ENCODE results near the gene ART1. TPM values are rescaled to one million over a fixed set of nuclear protein-coding genes. Genes with fewer than 3 reads are reported as not detected.

ART1 gene
- total RNA-seq, 1 donor from 2014 or later: not detected

DNA sequence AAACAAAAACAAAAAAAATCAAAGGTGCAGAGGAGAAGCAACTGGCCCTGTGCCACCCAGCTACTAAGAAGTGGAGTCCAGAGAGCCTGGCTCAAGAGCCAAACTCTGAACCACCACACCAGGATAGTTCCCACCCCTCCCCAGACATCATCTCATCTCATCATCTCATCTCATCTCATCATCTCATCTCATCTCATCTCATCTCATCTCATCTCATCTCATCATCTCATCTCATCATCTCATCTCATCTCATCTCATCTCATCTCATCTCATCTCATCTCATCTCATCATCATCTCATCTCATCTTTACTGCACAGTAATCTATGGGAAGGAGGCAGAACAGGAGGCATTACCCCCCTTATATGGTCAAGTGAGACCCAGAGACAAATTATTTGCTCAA is 17.9 kb downstream of the ART1 start:
- Histone ChIP-seq H4K20me1 (ENCODE audit: insufficient read depth, low read length) (no peaks in the 10 kb centered on the region), H3K27ac (ENCODE audit: low read depth, low read length) (no peak overlapping the region), H3K4me1 (ENCODE audit: insufficient read depth, low read length) (no peaks in the 10 kb centered on the region), H3K9ac (ENCODE audit: low read length) (no peak overlapping the region), H3K79me2 (ENCODE audit: insufficient read depth, low read length) (no peaks in the 10 kb centered on the region), H2AFZ (ENCODE audit: low read depth, low read length) (no peak overlapping the region), H3K27me3 (ENCODE audit: insufficient read depth, low read length) (no peaks in the 10 kb centered on the region), H3K4me3 (ENCODE audit: insufficient read depth, low read depth, low read length) (no peak overlapping the region), H3K36me3 (ENCODE audit: insufficient read depth, low read length) (no peaks in the 10 kb centered on the region), H3K4me2 (ENCODE audit: low read length) (no peak overlapping the region), H3K9me3 (ENCODE audit: insufficient read depth, low read depth, low read length) (no peaks in the 10 kb centered on the region)
- no peak for FAIRE-seq
- Mint-ChIP-seq H3K4me1 (ENCODE audit: low read depth, unreplicated experiment) (no peaks in the 10 kb centered on the region), H3K27me3 (ENCODE audit: low read depth, unreplicated experiment) (peaks cover 6% of the 10 kb centered on the region), H3K4me3 (ENCODE audit: unreplicated experiment) (no peak overlapping the region), H3K36me3 (ENCODE audit: low read depth, unreplicated experiment) (peaks cover 32% of the 10 kb centered on the region), H3K27ac (ENCODE audit: unreplicated experiment) (no peak overlapping the region), H3K9me3 (ENCODE audit: unreplicated experiment) (peaks cover 12% of the 10 kb centered on the region)
- TF ChIP-seq, protein P1, sequence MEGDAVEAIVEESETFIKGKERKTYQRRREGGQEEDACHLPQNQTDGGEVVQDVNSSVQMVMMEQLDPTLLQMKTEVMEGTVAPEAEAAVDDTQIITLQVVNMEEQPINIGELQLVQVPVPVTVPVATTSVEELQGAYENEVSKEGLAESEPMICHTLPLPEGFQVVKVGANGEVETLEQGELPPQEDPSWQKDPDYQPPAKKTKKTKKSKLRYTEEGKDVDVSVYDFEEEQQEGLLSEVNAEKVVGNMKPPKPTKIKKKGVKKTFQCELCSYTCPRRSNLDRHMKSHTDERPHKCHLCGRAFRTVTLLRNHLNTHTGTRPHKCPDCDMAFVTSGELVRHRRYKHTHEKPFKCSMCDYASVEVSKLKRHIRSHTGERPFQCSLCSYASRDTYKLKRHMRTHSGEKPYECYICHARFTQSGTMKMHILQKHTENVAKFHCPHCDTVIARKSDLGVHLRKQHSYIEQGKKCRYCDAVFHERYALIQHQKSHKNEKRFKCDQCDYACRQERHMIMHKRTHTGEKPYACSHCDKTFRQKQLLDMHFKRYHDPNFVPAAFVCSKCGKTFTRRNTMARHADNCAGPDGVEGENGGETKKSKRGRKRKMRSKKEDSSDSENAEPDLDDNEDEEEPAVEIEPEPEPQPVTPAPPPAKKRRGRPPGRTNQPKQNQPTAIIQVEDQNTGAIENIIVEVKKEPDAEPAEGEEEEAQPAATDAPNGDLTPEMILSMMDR (IDR thresholded peaks at IDR 0.05; ENCODE audit: insufficient read depth, low read depth, low read length): no peak
- TF ChIP-seq EZH2 (IDR thresholded peaks at IDR 0.05; ENCODE audit: insufficient read depth, low read length): no peak
- DNase-seq (ENCODE audit: low read depth): no peak

DNA sequence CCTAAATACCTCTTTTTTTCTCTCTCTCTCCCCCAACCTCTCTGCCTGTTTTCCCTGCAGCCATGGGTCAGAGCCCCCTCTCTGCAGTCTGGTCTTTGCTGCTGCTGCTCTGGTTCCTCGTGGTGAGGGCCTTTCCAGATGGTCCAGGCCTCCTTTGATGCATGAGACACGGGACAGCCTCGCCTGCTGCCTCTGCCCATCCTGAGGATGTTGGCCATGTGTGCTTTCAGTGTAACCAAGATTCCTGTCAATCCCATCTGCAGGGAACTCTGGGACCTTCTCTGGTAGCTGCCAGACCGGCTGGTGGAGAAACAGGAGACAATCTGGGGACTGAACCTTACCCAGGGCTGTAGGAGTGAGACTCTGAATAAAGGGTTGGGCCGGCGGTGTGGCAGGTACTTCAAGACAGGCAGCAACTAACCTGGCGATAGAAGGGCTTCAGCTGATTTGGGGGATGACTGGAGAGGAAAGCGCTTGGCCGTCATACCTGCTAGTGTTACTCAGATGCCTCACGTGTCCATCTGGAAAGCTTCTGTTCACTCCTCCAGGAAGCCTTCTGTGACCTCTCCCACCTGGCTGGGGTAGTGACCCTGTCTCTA is 19.2 kb downstream of the ART1 start:
- no peak for DNase-seq (ENCODE audit: low read depth)
- Histone ChIP-seq H2AFZ (ENCODE audit: low read depth, low read length) (no peak overlapping the region), H3K9me3 (ENCODE audit: insufficient read depth, low read depth, low read length) (no peaks in the 10 kb centered on the region), H3K79me2 (ENCODE audit: insufficient read depth, low read length) (no peaks in the 10 kb centered on the region), H4K20me1 (ENCODE audit: insufficient read depth, low read length) (no peaks in the 10 kb centered on the region), H3K27me3 (ENCODE audit: insufficient read depth, low read length) (no peaks in the 10 kb centered on the region), H3K9ac (ENCODE audit: low read length) (no peak overlapping the region), H3K4me2 (ENCODE audit: low read length) (no peak overlapping the region), H3K4me1 (ENCODE audit: insufficient read depth, low read length) (no peaks in the 10 kb centered on the region), H3K27ac (ENCODE audit: low read depth, low read length) (no peak overlapping the region), H3K4me3 (ENCODE audit: insufficient read depth, low read depth, low read length) (no peak overlapping the region), H3K36me3 (ENCODE audit: insufficient read depth, low read length) (no peaks in the 10 kb centered on the region)
- H3K4me3 Mint-ChIP-seq (ENCODE audit: unreplicated experiment): no peak overlapping the region
- H3K27ac Mint-ChIP-seq (ENCODE audit: unreplicated experiment): no peak overlapping the region
- FAIRE-seq: no peak
- H3K9me3 Mint-ChIP-seq (ENCODE audit: unreplicated experiment): peaks cover 5% of the 10 kb centered on the region
- peaks cover 32% of the 10 kb centered on the region for H3K36me3 Mint-ChIP-seq (ENCODE audit: low read depth, unreplicated experiment)
- H3K27me3 Mint-ChIP-seq (ENCODE audit: low read depth, unreplicated experiment): no peaks in the 10 kb centered on the region
- H3K4me1 Mint-ChIP-seq (ENCODE audit: low read depth, unreplicated experiment): no peaks in the 10 kb centered on the region
- TF ChIP-seq, protein P1 (IDR thresholded peaks at IDR 0.05; ENCODE audit: insufficient read depth, low read depth, low read length): no peak
- TF ChIP-seq EZH2 (IDR thresholded peaks at IDR 0.05; ENCODE audit: insufficient read depth, low read length): no peak

DNA sequence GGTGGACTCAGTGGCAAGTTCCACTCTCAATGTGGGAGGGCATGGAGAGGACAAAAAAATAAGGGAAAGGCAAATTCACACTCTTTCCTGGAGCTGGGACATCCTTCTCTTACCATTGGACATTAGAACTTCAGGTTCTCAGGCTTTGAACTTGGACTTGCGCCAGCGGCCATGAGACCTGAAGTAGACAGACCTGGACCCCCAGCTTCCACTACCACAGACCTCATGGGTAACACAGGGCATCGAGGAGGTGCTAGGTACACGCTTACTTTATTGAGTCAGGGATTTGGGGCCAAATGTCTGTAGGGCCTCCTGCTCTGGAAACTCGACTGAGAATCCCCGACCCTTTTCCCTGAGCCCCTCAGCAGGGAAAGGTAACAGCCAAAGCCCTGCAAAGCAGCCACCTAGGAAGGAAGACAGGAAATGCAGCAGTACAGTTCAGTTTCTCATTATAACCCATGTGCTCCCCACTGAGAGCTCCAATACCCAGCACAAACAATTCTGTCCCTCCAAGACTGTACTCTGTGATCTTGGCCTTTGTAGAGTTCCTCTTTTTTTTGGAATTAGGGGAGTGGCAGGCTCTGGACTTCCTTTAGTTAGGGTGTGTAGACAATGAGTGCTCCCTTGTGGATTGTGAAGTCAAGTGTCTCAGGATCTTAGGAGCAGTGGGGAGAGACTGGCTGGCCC is 20.6 kb downstream of the ART1 start:
- H2AFZ ChIP-seq (ENCODE audit: low read depth, low read length): no peak overlapping the region
- no peak overlapping the region for H3K27ac Mint-ChIP-seq (ENCODE audit: unreplicated experiment)

More for the DNA sequence above, 20.6 kb downstream of the ART1 start:
- Mint-ChIP-seq H3K4me3 (ENCODE audit: unreplicated experiment) (no peak overlapping the region), H3K36me3 (ENCODE audit: low read depth, unreplicated experiment) (peaks cover 38% of the 10 kb centered on the region), H3K27me3 (ENCODE audit: low read depth, unreplicated experiment) (no peaks in the 10 kb centered on the region), H3K9me3 (ENCODE audit: unreplicated experiment) (peaks cover 5% of the 10 kb centered on the region), H3K4me1 (ENCODE audit: low read depth, unreplicated experiment) (no peaks in the 10 kb centered on the region)
- H3K27me3 ChIP-seq (ENCODE audit: insufficient read depth, low read length): no peaks in the 10 kb centered on the region
- no peaks in the 10 kb centered on the region for H3K4me1 ChIP-seq (ENCODE audit: insufficient read depth, low read length)
- H3K9me3 ChIP-seq (ENCODE audit: insufficient read depth, low read depth, low read length): no peaks in the 10 kb centered on the region
- peaks cover 5% of the 10 kb centered on the region for H3K36me3 ChIP-seq (ENCODE audit: insufficient read depth, low read length)
- no peak for TF ChIP-seq EZH2 (IDR thresholded peaks at IDR 0.05; ENCODE audit: insufficient read depth, low read length)
- TF ChIP-seq, protein P1 (IDR thresholded peaks at IDR 0.05; ENCODE audit: insufficient read depth, low read depth, low read length): no peak
- no peak overlapping the region for H3K27ac ChIP-seq (ENCODE audit: low read depth, low read length)
- H4K20me1 ChIP-seq (ENCODE audit: insufficient read depth, low read length): no peaks in the 10 kb centered on the region
- H3K4me3 ChIP-seq (ENCODE audit: insufficient read depth, low read depth, low read length): no peak overlapping the region
- H3K9ac ChIP-seq (ENCODE audit: low read length): no peak overlapping the region
- FAIRE-seq (no peak), DNase-seq (ENCODE audit: low read depth) (no peak)
- H3K4me2 ChIP-seq (ENCODE audit: low read length): no peak overlapping the region
- no peaks in the 10 kb centered on the region for H3K79me2 ChIP-seq (ENCODE audit: insufficient read depth, low read length)
